GM12878 (cell line): ENCODE data around the gene CYB5B. TPM values are rescaled to one million over a fixed set of nuclear protein-coding genes. Genes with fewer than 3 reads are reported as not detected.
A peak's percentile ranks its signal among the peaks of the same experiment; 100 is the strongest.

ENCODE experiments used
- ASH2L ChIP-seq: fragments of 300-600, 200-600 bp; sonication (generic); IDR thresholded peaks from 2 replicates; pipeline ENCODE4 v1.6.1; 2017; ENCODE audit warnings: low read depth, mild to moderate bottlenecking, borderline replicate concordance
- BMI1 ChIP-seq: fragments of 450-650 bp; IDR thresholded peaks from 2 replicates; pipeline ENCODE4 v1.6.1; 2016; ENCODE audit warnings: mild to moderate bottlenecking, moderate library complexity, borderline replicate concordance
- HDAC6 ChIP-seq: fragments of 200-600 bp; sonication (generic); IDR thresholded peaks from one replicate; pipeline ENCODE4 v1.8.0; 2017; ENCODE audit warnings: antibody characterized with exemption; ENCODE audit not compliant: unreplicated experiment
- JUND ChIP-seq: IDR thresholded peaks from 2 replicates; pipeline ENCODE4 v1.6.1; 2012; ENCODE audit warnings: low read depth, mild to moderate bottlenecking, low read length, improper control_type of control experiment, moderate library complexity
- KDM1A ChIP-seq: fragments of 200-600 bp; sonication (generic); IDR thresholded peaks from 2 replicates; pipeline ENCODE4 v1.6.1; 2016; ENCODE audit warnings: borderline replicate concordance
- LARP7 ChIP-seq: fragments of 450-650 bp; IDR thresholded peaks from 2 replicates; pipeline ENCODE4 v1.6.1; 2017; ENCODE audit warnings: mild to moderate bottlenecking
- MEF2A ChIP-seq: IDR thresholded peaks from 2 replicates; pipeline ENCODE4 v1.6.1; 2011; ENCODE audit warnings: low read depth, mild to moderate bottlenecking, low read length, moderate library complexity; ENCODE audit not compliant: insufficient read depth
- NFIC ChIP-seq: IDR thresholded peaks from 2 replicates; pipeline ENCODE4 v1.6.1; 2012; ENCODE audit warnings: low read depth, mild to moderate bottlenecking, inconsistent platforms, low read length, moderate library complexity
- RFX5 ChIP-seq: IDR thresholded peaks from 2 replicates; pipeline ENCODE4 v1.6.1; 2011; ENCODE audit warnings: low read depth, low read length, improper control_type of control experiment
- SMARCA5 ChIP-seq: fragments of 450-650 bp; IDR thresholded peaks from 2 replicates; pipeline ENCODE4 v1.6.1; 2017; ENCODE audit warnings: mild to moderate bottlenecking
- YY1 ChIP-seq: IDR thresholded peaks from 2 replicates; pipeline ENCODE4 v1.6.1; 2011; ENCODE audit warnings: low read depth, mild to moderate bottlenecking, low read length
- polyA plus RNA-seq, 11 experiments: library from polyadenylated mRNA; depleted of rRNA in 4 of 11; unstranded in 6 of 11; stranded (reverse) in 5 of 11; fragments of >200 nt; fragmentation: Nextera tagmentation in 4 of 11; fragmentation: Illumina TruSeq in 1 of 11; extraction: Ambion mirVana in 4 of 11; extraction: Trizol in 1 of 11; gene quantifications; 1 replicate in 1 of 11; 2 replicates in 10 of 11; pipeline versions ENCODE4 v1.2.1 to v1.2.3, GENCODE V29; 2011 to 2016; ENCODE audit warnings: inconsistent platforms in 2 of 11, missing spikeins in 2 of 11, low read depth in 1 of 11
- total RNA-seq, 4 experiments: library from RNA; depleted of rRNA in 3 of 4; stranded (reverse); fragments of >200 nt in 3 of 4; fragmentation: Illumina TruSeq in 1 of 4; extraction: Trizol in 1 of 4; gene quantifications; 2 replicates each; pipeline versions ENCODE4 v1.2.1 to v1.2.3, GENCODE V29; 2013 to 2021
- TF ChIP-seq, protein P1 (sequence below): fragments of 450-650 bp; IDR thresholded peaks from 2 replicates; pipeline ENCODE4 v1.6.1; 2018; ENCODE audit warnings: borderline replicate concordance, mild to moderate bottlenecking; ENCODE audit not compliant: partially characterized antibody
- TF ChIP-seq, protein P2 (sequence below): fragments of 450-650 bp; IDR thresholded peaks from 2 replicates; pipeline ENCODE4 v1.6.1; 2017; ENCODE audit warnings: low read depth, mild to moderate bottlenecking, moderate library complexity
- TF ChIP-seq, protein P3 (sequence below): IDR thresholded peaks from 2 replicates; pipeline ENCODE4 v1.6.1; 2012; ENCODE audit warnings: improper control_type of control experiment, low read depth, low read length; ENCODE audit not compliant: insufficient replicate concordance
- TF ChIP-seq, protein P4 (sequence below): IDR thresholded peaks from 2 replicates; pipeline ENCODE4 v1.6.1; 2011; ENCODE audit warnings: borderline replicate concordance, low read depth, mild to moderate bottlenecking, moderate library complexity, mixed read lengths, low read length; ENCODE audit not compliant: insufficient read depth; ENCODE audit errors: extremely low read length
- TF ChIP-seq, protein P5 (sequence below), 3 experiments: IDR thresholded peaks in 2 of 3; conservative IDR thresholded peaks in 1 of 3; 2 replicates each; pipeline ENCODE4 v1.5.1; 2011; ENCODE audit warnings: low read depth in 3 of 3, low read length in 3 of 3, mild to moderate bottlenecking in 3 of 3, control low read depth in 2 of 3, moderate library complexity in 2 of 3, inconsistent platforms in 1 of 3, mixed read lengths in 1 of 3; ENCODE audit not compliant: control insufficient read depth in 2 of 3, insufficient read depth in 1 of 3; ENCODE audit errors: extremely low read depth in 1 of 3

CYB5B gene
- total and polyA plus RNA-seq, 10 of the 15 experiments (the other 5 are each of a cell fraction or from before 2014, with no cell fraction given): 145 to 305 (median 179) TPM

DNA sequence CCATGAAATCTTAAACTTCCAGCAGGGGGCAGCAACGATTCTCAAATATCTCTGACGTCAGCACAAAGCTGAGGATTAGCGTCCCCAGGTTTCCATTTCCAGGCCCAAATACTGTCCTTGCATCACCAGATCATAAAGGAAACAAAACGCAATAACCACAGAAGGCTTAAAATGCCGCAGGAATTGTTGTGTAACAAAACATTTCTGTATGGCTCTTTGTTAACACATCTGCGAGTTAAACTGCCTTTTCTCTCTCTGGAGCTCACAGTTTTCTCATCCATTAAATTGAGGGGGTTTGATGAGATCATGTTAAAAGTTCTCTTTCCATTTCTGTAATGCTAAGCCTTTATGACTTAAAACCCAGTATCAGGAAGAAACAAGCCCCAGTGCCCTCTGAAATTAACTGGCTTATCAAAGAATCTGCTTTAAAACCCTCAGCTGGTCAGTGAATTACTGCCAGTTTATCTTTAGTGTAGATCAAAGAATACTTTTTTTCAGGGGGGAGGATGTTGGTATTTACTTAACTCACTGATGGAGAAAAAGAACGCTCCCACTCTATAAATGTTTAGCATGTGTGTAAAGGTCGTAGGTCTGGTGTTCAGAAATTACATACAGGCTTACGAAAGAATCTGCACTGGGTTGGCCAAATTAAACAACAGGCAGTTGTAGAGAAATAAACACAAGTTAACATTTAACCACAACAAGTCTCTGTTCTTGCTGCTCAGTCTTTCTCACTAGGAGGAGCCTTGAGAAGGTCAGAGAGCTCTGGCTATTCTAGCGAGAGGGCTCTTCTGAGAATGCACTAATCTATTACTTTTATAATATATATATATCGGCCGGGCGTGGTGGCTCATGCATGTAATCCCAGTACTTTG lies 28.0 kb upstream of the CYB5B start (continued):
- TF ChIP-seq, protein P1, sequence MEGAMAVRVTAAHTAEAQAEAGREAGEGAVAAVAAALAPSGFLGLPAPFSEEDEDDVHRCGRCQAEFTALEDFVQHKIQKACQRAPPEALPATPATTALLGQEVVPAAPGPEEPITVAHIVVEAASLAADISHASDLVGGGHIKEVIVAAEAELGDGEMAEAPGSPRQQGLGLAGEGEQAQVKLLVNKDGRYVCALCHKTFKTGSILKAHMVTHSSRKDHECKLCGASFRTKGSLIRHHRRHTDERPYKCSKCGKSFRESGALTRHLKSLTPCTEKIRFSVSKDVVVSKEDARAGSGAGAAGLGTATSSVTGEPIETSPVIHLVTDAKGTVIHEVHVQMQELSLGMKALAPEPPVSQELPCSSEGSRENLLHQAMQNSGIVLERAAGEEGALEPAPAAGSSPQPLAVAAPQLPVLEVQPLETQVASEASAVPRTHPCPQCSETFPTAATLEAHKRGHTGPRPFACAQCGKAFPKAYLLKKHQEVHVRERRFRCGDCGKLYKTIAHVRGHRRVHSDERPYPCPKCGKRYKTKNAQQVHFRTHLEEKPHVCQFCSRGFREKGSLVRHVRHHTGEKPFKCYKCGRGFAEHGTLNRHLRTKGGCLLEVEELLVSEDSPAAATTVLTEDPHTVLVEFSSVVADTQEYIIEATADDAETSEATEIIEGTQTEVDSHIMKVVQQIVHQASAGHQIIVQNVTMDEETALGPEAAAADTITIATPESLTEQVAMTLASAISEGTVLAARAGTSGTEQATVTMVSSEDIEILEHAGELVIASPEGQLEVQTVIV: no peak
- TF ChIP-seq ASH2L (no peak), KDM1A (no peak), BMI1 (no peak), YY1 (peak; percentile 41; the same call in 1 of the 2 replicates), NFIC (no peak), RFX5 (no peak), LARP7 (no peak), SMARCA5 (no peak), JUND (no peak), MEF2A (no peak), HDAC6 (no peak)
- TF ChIP-seq, protein P2, sequence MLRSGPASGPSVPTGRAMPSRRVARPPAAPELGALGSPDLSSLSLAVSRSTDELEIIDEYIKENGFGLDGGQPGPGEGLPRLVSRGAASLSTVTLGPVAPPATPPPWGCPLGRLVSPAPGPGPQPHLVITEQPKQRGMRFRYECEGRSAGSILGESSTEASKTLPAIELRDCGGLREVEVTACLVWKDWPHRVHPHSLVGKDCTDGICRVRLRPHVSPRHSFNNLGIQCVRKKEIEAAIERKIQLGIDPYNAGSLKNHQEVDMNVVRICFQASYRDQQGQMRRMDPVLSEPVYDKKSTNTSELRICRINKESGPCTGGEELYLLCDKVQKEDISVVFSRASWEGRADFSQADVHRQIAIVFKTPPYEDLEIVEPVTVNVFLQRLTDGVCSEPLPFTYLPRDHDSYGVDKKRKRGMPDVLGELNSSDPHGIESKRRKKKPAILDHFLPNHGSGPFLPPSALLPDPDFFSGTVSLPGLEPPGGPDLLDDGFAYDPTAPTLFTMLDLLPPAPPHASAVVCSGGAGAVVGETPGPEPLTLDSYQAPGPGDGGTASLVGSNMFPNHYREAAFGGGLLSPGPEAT: peak; percentile 52; the same call in 1 of the 2 replicates
- TF ChIP-seq, protein P3, sequence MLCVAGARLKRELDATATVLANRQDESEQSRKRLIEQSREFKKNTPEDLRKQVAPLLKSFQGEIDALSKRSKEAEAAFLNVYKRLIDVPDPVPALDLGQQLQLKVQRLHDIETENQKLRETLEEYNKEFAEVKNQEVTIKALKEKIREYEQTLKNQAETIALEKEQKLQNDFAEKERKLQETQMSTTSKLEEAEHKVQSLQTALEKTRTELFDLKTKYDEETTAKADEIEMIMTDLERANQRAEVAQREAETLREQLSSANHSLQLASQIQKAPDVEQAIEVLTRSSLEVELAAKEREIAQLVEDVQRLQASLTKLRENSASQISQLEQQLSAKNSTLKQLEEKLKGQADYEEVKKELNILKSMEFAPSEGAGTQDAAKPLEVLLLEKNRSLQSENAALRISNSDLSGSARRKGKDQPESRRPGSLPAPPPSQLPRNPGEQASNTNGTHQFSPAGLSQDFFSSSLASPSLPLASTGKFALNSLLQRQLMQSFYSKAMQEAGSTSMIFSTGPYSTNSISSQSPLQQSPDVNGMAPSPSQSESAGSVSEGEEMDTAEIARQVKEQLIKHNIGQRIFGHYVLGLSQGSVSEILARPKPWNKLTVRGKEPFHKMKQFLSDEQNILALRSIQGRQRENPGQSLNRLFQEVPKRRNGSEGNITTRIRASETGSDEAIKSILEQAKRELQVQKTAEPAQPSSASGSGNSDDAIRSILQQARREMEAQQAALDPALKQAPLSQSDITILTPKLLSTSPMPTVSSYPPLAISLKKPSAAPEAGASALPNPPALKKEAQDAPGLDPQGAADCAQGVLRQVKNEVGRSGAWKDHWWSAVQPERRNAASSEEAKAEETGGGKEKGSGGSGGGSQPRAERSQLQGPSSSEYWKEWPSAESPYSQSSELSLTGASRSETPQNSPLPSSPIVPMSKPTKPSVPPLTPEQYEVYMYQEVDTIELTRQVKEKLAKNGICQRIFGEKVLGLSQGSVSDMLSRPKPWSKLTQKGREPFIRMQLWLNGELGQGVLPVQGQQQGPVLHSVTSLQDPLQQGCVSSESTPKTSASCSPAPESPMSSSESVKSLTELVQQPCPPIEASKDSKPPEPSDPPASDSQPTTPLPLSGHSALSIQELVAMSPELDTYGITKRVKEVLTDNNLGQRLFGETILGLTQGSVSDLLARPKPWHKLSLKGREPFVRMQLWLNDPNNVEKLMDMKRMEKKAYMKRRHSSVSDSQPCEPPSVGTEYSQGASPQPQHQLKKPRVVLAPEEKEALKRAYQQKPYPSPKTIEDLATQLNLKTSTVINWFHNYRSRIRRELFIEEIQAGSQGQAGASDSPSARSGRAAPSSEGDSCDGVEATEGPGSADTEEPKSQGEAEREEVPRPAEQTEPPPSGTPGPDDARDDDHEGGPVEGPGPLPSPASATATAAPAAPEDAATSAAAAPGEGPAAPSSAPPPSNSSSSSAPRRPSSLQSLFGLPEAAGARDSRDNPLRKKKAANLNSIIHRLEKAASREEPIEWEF: no peak
- TF ChIP-seq, protein P4, sequence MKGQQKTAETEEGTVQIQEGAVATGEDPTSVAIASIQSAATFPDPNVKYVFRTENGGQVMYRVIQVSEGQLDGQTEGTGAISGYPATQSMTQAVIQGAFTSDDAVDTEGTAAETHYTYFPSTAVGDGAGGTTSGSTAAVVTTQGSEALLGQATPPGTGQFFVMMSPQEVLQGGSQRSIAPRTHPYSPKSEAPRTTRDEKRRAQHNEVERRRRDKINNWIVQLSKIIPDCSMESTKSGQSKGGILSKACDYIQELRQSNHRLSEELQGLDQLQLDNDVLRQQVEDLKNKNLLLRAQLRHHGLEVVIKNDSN: no peak
- TF ChIP-seq, protein P5, sequence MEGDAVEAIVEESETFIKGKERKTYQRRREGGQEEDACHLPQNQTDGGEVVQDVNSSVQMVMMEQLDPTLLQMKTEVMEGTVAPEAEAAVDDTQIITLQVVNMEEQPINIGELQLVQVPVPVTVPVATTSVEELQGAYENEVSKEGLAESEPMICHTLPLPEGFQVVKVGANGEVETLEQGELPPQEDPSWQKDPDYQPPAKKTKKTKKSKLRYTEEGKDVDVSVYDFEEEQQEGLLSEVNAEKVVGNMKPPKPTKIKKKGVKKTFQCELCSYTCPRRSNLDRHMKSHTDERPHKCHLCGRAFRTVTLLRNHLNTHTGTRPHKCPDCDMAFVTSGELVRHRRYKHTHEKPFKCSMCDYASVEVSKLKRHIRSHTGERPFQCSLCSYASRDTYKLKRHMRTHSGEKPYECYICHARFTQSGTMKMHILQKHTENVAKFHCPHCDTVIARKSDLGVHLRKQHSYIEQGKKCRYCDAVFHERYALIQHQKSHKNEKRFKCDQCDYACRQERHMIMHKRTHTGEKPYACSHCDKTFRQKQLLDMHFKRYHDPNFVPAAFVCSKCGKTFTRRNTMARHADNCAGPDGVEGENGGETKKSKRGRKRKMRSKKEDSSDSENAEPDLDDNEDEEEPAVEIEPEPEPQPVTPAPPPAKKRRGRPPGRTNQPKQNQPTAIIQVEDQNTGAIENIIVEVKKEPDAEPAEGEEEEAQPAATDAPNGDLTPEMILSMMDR (IDR thresholded peaks at IDR 0.05 in 2 of 3, conservative IDR thresholded peaks at IDR 0.05 in 1 of 3; ENCODE audit: control insufficient read depth in 2 of 3, extremely low read depth in 1 of 3, insufficient read depth in 1 of 3, low read depth in 3 of 3, low read length in 3 of 3): peak; percentile 42 to 62 (median 51); a peak in 4 of 6 replicates
